ENCODE measurements around the gene MOK.

GRCh38 chr14:102249981-102250380 is 55.0 kb downstream of the MOK start:
- TF ChIP-seq ATF2 (CRISPR knock-in tag; IDR thresholded peaks at IDR 0.05; ENCODE audit: borderline replicate concordance, low read depth): no peak
- TF ChIP-seq FOXK1 (CRISPR knock-in tag; IDR thresholded peaks at IDR 0.05): no peak
- no peak for TF ChIP-seq MAX (CRISPR knock-in tag; IDR thresholded peaks at IDR 0.05)
- no peak for TF ChIP-seq MLX (CRISPR knock-in tag; IDR thresholded peaks at IDR 0.05)
- TF ChIP-seq PREB (CRISPR knock-in tag; IDR thresholded peaks at IDR 0.05; ENCODE audit: borderline replicate concordance): no peak

Data from WTC11 (cell line).